Gastrocnemius medialis (tissue), 4 donors: ENCODE measurements around the gene TTLL10.

Experiments
- POLR2A ChIP-seq, 2 donors: fragments of 450-650 bp; IDR thresholded peaks; one replicate each; pipeline ENCODE4 v1.6.1; 2017; ENCODE audit warnings: antibody characterized with exemption in 2 of 2, mild to moderate bottlenecking in 2 of 2, moderate library complexity in 2 of 2
- TF ChIP-seq, protein P1 (sequence below), 5 experiments: fragments of 450-650 bp in 3 of 5; fragments of 200-600 bp in 2 of 5; sonication (generic) in 2 of 5; IDR thresholded peaks in 4 of 5; conservative IDR thresholded peaks in 1 of 5; 1 replicate in 4 of 5; 2 replicates in 1 of 5; pipeline ENCODE4 v1.5.1; 2016 to 2019; ENCODE audit warnings: antibody characterized with exemption in 5 of 5, mild to moderate bottlenecking in 3 of 5, moderate library complexity in 3 of 5

DNA sequence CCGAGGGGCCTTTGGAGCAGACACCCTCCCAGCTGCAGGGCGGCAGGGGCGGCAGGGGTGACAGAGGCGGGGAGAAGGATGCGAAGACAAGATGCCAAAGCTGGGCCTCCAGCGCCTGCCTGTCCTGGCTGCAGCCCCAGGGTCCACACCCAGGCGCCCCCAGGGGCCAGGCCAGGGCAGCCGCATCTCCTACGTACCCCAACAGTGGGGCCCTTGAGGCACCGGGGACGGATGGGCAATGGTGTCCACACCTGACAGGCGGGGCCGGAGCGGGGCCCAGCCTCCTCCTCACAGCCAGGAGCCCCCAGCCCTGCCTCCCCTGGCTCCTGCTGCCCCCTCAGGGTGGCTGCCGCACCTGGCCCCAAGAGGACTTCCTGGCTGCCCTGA lies 65.5 kb downstream of the TTLL10 start:
- TF ChIP-seq, protein P1, sequence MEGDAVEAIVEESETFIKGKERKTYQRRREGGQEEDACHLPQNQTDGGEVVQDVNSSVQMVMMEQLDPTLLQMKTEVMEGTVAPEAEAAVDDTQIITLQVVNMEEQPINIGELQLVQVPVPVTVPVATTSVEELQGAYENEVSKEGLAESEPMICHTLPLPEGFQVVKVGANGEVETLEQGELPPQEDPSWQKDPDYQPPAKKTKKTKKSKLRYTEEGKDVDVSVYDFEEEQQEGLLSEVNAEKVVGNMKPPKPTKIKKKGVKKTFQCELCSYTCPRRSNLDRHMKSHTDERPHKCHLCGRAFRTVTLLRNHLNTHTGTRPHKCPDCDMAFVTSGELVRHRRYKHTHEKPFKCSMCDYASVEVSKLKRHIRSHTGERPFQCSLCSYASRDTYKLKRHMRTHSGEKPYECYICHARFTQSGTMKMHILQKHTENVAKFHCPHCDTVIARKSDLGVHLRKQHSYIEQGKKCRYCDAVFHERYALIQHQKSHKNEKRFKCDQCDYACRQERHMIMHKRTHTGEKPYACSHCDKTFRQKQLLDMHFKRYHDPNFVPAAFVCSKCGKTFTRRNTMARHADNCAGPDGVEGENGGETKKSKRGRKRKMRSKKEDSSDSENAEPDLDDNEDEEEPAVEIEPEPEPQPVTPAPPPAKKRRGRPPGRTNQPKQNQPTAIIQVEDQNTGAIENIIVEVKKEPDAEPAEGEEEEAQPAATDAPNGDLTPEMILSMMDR (IDR thresholded peaks at IDR 0.05 in 4 of 5, conservative IDR thresholded peaks at IDR 0.05 in 1 of 5), result no peak
- no peak for TF ChIP-seq POLR2A (IDR thresholded peaks at IDR 0.05)
